GM18858 (cell line): Measurements from ENCODE around the gene BEST1.
"Not testable (repeated sequence)": the region's sequence is repeated elsewhere in the genome, so short reads cannot be mapped to it uniquely, and the experiment has no call there.

Source experiments
- ATAC-seq: cut with Tn5 transposase; IDR thresholded peaks from one replicate; pipeline ENCODE4 v1.9.1; 2021; ENCODE audit not compliant: unreplicated experiment

BEST1 gene

DNA sequence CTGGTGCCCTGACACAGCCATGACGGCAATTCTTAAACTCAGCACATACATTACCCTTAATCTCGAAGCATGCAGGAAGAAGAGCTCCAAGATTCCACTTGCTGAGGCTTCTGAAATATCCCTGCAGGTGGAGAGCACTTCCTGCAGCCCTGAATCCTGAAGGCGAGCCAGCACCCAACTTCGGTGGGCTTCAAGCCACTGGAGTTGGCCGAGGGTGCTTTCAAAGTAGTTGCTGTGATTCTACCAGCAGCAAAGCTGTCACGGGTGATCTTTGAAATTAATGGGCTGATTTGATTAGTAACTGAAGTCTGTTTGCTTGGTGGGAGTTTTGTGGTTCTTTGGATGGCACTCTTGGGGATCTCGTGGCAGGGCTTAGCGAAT lies 26.3 kb downstream of the BEST1 start:
- no peak for ATAC-seq

DNA sequence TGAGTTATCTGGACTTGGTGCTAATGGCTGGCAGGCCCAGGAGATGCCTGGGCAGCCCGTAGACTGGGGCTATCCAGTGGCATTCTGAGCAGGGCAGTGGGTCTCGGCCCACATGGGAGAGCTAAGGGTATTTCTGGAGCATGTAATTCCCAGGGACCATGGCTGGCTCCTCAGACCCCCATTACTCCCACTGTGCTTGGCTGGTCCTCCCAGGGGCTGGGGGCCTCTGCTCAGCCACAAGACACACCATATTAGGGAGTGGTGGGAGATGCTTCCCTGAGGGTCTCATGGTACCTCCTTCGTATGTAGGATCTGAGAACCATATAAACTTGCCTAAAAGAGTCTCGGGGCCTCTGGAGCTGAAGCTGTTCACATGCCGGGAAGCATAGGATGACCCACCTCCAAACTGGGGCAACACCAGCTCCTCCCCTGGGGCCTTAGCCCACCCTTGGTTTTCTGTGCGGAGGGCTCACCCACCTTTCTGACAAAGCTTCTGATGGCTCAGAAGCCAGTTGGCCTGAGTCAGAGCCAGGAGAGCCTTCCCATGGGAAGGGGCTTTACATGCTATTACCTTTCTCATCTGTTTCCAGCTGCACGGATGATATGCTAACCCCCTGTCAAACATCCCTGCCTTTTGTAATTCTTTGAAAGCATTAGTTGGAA lies 26.8 kb downstream of the BEST1 start:
- ATAC-seq: no peak

DNA sequence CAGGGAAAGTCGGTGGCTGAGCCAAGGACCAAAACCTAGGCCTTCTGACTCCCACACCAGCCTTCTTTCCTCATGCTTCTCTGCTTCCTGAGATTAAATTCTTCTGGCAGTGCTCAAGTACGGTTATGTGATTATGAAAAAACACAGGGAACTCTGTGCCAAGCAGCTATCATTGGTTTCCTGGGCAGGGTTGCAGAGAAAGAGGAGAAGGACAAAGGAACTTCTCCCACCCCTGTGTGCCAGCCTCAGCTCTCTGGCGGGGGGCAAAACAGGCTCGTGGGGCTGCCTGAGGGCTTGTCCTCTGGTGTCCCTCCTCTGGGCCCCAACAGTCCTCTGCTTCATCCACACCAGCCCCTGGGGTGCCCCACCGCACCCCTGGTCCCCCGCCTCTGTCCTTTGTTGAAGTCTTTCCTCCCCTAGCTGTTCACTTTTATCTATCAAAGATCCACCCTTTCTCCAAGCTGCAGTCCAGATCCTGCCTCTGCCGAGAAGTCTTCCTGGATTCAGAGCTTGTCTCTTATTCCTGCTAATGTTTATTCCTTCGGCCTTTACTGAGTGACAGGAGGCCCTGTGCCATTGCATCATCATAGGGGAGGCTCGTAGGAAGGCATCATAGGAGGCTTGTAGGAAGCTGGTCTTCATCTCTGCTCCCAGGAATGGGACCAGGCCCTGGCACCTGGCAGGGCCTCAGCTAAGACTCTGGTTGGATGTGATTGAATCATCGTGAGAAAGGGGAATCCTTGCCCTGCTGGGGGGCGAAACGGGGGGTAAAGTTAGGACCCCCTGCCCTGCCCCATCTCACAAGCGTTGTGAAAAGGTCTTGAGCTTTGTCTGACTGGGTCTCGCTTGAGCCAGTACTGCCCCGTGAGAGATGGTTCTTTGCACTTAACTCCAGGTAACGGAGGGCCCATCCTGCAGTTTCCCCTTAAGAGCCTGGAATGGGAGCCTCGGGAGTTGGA lies 28.8 kb downstream of the BEST1 start:
- ATAC-seq: no peak

DNA sequence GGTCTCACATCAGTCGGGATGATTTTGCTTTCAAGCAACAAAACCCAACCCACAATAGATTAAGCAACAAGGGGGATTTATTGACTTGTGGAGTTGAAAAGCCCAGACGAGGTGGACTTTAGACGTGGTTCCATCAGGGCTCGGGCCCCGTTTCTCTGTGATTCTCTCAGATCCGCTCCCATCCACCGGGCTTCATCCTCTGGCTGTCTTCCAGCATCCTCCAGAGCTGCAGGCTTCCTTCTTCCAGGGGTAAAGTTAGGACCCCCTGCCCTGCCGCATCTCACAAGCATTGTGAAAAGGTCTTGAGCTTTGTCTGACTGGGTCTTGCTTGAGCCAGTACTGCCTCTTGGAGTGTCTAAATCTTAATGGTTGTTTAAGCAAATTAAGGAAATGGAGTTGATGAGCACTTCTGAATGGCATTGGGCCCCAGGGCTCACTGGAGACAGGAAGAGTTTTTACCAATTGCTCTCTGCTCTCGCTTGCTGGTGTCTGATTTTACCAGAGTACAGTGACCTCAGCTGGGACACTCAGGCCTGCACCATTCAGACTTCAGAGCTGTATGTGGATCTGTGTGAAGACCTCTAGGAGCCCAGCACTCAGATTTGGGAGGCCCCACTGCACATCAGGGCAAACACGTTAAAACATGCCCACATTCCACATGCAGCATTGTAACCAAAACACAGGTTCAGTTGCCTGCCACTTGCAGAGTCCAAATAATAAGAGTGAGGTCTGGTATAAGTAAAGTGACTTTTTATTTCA lies 30.8 kb downstream of the BEST1 start:
- ATAC-seq: no peak

DNA sequence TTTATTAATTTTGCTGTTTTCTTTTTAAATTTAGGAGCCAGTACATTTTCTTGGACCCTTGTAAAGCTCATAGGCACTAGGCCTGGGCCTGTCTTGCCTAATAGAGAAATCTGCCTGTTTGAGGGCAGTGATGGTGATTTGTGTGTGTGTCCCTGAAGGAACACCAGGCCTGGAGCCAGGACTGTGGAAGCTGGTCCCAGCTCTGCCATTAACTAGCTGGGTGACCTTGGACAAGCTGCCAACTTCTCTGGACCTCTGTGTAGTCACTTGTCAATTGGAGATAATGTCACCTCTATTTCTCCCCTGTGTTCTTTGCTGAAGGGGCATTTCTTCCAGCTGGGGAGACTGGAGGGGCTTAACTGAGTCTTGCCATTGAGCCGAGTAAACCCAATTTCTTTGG lies 33.3 kb downstream of the BEST1 start:
- no peak for ATAC-seq

DNA sequence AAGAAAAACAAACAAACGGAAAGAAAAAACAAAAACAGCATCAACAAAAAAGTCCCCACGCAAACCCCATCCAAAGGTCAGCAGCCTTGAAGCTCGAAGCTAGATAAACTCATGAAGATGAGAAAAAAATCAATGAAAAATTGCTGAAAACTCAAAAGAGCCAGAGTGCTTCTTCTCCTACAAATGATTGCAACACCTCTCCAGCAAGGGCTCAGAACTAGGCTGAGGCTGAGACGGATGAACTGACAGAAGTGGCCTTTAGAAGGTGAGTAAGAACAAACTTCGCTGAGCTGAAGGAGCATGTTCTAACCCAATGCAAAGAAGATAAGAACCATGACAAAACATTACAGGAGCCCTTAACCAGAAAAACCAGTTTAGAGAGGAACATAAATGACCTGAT lies 35.7 kb downstream of the BEST1 start:
- ATAC-seq: no peak

DNA sequence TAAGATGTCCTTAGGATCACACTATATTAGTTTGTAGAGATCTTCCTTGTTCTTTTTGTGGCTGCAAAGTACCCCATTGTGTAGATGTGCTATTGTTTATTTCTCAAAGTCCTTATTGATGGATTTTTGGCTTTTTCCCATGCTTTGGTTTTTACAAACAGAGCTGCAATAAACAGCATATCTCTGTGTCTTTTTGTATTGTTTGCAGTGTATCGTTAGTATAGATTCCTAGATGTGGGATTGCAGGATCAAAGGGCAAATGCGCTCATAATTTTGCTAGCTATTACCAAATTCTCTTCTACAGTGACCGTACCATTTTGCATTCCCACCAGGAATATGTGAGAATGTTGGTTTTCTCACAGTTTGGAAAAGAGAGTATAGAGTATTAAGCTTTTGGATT lies 44.8 kb downstream of the BEST1 start:
- ATAC-seq: no peak

DNA sequence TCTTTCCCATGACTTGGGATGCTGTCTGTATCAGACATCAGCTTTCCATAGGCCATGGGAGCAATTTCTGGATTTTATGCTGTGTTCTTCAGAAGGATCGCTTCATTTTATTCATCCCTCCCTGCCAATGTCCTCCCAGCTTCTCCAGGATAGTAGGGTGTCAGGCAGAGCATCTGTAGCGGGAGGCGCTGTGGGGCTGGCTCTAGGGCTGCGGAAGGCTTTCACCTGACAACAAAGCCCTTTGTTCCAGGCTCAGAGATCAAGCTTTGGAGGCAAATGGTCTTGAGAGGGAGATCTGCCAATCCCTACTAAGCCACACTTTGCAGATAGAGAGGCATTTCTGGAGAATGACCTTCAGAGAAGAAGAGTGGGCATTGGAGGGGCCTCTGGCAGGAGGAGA lies 46.8 kb downstream of the BEST1 start:
- no peak for ATAC-seq

DNA sequence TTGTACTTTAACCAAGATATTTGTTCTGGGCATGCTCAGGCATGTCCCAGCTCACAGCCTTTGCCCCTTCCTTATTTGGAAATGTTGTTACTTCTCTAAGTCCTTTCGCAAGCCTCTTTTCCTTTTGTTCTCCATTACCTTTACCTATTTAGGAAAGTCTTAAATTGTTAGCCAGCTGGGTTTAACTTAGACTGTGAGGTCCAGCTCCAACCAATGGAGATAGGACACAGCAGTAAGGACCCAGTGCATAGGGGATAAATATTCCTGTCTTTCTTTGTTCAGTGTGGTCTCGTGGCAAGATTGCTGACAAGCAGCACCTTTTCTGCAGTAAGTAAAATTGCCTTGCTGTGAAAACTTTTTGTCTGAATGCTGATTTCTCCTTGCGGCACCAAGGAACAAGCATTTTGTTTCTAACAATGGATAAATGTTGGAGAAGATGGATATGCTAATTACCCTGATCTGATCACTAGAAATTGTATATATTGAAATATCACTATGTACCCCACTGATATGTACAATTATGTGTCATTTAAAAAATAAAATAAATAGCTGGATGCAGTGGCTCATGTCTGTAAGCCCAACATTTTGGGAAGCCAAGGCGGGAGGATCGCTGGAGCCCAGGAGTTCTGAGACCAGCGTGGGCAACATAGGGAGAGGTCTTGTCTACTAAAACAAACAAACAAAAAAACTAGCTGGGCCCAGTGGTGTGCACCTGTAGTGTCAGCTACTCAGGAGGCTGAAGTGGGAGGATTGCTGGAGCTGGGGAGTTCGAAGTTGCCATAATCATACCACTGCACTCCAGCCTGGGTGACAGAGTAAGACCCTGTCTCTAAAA lies 49.2 kb downstream of the BEST1 start:
- ATAC-seq: no peak

DNA sequence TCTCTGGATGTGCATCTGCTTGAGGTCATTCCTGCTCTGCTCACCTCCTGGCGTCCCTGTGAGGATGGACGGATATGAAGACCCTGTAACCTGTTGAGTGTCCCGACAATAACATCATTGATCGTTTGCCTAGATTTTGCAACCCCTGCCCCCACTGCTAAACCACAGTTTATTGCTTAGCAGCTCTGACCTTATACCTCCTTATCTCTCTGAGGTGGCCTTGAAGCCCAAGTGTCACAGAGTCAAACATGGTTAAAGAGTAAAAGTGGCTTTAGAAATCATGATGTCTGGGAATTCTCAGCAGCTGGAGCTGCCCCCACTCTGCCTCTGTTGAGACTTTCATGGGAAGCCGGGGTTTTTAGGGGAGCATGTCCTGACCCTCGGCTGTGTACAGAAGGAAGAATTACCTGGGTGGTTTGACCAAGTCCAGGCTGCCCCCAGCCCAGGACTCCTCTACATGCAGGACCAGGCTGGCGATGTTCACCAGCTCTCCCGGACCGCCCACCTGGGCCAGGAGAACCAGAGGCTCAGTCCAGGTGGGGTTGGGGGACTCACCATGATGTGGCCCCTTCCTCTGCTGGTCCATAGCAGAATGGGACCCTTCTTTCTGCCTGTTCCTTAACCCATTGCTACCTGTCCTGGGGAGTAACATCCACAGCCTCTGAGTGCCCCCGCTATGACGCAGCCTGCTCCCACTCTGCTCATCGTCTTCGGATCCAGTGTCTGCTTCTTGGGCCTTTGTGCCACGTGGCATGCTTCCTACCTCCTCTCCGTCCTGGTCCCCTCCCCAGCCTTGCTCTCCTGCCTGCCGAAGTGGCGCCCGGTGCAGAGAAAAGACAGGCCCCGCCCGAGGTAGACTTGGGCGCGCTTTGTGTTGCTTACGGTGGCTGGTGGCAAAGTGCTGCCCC lies 50.6 kb downstream of the BEST1 start:
- ATAC-seq: no peak

DNA sequence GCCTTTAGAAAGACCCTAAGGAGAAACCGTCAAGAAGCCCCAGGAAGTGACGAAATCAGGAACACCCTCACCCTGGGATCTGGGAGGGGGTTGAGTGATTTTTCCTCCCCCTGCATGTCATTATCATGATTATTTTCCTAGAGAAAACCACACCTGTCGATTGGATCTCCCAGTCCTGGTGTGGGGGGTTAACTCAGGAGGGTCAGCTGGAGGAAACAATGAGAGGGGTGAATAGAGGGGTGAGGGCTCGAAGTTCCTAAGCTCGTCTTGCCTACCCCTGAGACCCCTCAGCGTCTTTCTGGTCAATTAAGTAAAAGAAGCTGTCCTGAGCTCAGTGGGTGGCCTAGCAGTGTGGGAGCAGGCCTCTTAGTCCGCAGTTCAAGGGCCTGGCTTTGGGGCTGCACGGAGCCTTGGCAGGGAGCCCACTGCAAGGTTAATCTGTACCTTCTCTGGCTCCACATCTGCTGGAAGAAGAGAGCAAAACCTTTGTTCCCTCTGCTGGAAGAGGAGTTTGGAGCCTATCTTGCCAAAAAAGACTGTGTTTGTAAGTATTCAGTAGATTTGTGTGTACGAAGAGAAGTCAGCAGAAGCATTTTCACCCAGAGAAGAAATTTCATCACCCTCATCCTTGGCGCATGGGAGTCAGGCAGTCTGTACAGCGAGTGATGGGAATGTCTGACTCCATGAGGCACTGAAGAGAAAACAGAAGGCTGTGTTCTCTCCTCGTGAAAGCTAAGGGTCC lies 51.5 kb downstream of the BEST1 start:
- ATAC-seq: no peak

DNA sequence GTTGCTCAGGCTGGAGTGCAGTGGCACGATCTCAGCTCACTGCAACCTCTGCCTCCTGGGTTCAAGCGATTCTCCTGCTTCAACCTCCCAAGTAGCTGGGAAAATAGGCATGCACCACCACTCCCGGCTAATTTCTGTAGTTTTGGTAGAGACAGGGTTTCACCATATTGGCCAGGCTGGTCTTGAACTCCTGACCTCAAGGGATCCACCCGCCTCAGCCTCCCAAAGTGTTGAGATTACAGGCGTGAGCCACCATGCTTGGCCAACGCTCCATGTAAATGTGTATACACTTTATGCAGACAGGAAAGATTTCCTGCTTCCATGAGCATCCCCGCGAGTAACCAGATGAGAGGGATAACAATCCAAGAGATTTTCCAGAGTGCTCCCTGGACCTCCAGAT lies 52.1 kb downstream of the BEST1 start:
- ATAC-seq: not testable (repeated sequence)

DNA sequence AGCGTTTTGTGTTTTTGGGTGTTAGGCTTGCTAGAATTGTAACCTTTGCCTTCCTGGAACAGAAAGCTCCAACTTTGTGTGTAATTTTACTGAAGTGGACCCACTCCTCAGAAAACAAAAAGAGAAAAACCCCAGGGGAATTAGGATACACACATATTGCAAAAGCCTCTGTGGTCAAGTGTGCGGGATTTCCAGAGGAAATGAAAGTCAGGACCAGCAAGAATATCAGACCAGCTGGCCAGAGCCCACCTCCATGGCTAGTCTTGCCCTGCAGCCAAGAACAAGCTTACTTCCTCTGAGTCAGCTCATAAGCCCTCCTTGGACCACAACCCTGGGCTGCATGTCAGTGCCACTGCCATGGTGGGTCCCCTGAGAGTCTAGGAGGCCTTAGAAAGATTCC lies 54.3 kb downstream of the BEST1 start:
- ATAC-seq: no peak

DNA sequence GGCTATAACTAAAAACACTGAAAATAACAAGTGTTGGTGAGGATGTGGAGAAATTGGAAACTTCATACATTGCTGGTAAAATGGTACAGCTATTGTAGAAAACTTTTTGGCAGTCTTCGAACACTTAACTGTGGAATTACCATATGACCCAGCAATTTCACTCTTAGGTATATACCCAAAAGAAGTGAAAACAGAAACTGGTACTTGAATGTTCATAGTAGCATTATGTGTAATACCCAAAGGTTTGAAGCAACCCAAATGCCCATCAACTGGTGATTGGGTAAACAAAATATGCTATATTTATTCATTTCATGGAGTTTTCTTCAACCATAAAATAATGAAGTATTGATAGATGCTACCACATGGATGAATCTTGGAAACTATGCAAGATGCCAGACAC lies 58.0 kb downstream of the BEST1 start:
- ATAC-seq: no peak

DNA sequence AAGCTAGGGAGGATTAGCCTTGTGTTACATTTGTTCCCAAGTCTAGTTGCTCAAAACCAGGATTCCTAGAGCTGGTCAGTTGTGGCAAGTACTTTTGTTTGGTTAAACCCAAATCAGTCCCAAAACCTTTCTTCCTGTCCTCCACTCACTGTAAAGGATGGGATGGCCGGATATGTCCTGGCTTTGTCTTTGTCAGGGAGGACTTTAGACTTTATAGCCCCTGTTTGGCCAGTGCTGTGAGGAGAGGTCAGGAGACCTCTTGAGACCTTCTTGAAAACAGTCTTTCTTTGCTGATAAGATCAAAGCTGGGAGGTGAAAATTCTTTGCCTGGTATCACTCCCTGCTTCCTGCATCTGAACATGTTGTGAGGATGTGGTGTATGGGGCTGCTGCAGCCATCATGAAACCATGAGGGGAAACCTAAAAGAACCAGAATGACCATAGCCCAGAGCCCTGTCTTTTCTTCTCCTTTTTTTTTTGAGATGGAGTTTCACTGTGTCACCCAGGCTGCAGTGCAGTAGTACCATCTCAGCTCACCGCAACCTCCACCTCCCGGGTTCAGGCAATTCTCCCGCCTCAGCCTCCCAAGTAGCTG lies 60.9 kb downstream of the BEST1 start:
- ATAC-seq: no peak

DNA sequence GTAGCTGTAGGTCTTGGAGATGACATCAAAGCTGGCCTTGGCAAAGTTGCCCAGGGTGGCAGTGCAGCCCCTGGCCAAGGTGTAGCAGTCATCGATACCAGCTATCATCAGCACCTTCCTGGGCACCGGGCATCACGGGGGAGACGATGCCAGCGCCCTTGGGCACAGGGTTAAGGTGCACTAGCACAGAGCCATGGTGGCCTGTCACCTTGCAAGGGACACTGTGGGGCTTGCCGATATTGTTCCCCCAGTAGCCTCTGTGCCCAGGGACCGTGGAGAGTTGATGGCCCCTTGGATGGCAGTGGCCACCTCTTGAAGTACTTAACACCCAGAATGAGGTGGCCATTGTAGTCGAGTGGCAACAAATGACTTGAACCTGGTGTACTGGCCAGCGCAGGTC lies 61.7 kb downstream of the BEST1 start:
- ATAC-seq: no peak

DNA sequence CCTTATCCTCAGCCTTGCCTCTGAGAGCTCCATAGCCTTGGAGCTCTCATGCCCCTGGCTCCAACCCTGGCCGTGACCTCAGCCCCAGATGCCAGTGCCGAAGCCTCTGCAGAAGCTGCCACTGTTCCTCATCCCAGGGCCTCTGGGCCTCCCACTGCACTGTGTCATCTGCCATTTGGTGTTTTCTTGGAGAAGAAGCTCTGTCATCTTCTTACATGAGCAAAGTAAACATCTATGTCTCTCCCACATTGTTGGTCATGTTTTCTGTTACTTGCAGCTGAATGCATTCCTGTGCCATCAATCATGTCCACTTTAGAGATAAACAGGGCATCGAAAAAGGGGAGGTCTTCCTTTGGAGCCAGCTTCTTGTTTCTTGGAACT lies 62.3 kb downstream of the BEST1 start:
- no peak for ATAC-seq

DNA sequence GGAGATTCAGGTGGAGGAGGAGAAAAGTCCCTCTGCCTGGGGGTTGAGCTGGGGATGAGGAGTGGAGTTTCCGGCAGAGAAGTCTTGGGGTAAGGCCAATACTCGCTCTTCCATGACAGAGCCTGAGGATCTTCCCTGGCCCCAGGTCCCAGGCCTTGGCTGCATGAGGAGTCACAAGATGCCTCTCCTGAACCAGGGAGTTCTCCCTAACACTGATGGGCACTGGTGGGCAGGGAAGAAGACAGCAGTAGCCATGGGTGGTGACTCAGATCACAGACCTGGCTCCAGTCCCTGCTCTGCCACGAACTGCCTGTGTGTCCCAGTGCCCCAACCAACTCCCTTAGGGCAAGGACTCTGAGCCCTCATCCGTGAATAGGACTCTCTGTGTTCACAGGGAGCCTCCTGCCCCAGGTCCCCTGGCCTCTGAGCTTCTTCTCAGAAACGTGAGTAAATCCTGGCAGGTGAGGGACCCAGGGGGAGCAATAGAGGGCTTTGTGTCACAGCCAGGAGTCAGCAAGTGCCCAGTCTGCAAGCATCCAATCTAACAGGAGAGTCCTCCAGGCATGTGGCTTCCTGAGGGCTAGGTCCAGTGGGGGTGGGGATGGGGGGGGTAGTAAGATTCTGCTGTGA lies 62.8 kb downstream of the BEST1 start:
- ATAC-seq: no peak
